Fibroblast of mammary gland (primary cell): ENCODE measurements around the gene SETD5.
A peak's percentile ranks its signal among the peaks of the same experiment; 100 is the strongest.

Source experiments
- DNase-seq: peaks from one replicate; pipeline ENCODE4 v3.0.0-alpha.2; 2010; ENCODE audit warnings: low read depth
- H3K4me3 ChIP-seq: 2 replicates; pipeline ENCODE4 v1.5.1; 2011; ENCODE audit warnings: low read depth, mild to moderate bottlenecking, low read length, moderate library complexity; ENCODE audit not compliant: control insufficient read depth
- CTCF ChIP-seq: conservative IDR thresholded peaks from 2 replicates; pipeline ENCODE4 v1.5.1; 2011; ENCODE audit warnings: low read depth, low read length, inconsistent platforms; ENCODE audit not compliant: control insufficient read depth, insufficient read depth

SETD5 gene

DNA sequence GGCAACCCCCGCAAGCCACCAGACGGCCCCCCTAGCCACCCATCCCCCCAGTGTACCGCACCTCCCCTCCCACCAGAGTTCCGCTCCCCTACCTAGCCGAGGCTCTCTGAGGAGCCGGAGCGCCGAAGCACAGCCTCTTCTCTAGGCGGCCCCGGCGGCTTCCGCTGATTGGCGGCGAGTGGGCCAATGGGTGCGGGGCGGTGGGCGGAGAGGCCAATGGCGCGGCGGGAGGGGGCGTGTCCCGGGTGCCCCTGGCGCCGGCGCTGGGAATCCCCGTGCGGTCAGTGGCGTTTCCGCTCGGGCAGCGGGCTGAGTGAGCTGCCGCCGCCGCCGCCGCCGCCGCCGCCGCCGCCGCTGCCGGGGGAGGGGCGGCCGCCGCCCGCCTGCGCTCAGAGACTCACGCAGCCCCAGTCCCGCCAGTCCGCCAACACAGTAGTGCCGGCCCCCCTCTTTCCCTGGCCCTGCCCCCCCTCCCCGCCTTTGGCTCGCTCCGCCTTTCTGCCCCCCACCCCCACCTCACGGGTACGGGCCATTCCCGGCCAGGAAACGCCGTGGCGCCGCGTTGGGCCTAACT lies at the start of gene SETD5:
Gene SETD5 (plus strand): TSS at position 284 of the 574 bp plus-strand sequence. CDS start 31,324 bp downstream, outside the sequence.
- peak; percentile 93 for DNase-seq
- H3K4me3 ChIP-seq, result peak within 1 kb of the TSS; percentile 96
- TF ChIP-seq CTCF, result no peak

GRCh38 chr3:9347887-9348286 lies 49.5 kb upstream of the SETD5 start:
- peak; percentile 87 for DNase-seq
- no peak overlapping the region for H3K4me3 ChIP-seq

GRCh38 chr3:9349321-9350117 lies 47.9 kb upstream of the SETD5 start:
- peak; percentile 90 for DNase-seq
- no peak overlapping the region for H3K4me3 ChIP-seq
- TF ChIP-seq CTCF, result no peak

More at GRCh38 chr3:9347887-9348286, 49.5 kb upstream of the SETD5 start:
- no peak for TF ChIP-seq CTCF

- no peak for DNase-seq
- no peak overlapping the region for H3K4me3 ChIP-seq
- no peak for TF ChIP-seq CTCF
Measured at GRCh38 chr3:9351709-9352126, 45.7 kb upstream of the SETD5 start.

DNA sequence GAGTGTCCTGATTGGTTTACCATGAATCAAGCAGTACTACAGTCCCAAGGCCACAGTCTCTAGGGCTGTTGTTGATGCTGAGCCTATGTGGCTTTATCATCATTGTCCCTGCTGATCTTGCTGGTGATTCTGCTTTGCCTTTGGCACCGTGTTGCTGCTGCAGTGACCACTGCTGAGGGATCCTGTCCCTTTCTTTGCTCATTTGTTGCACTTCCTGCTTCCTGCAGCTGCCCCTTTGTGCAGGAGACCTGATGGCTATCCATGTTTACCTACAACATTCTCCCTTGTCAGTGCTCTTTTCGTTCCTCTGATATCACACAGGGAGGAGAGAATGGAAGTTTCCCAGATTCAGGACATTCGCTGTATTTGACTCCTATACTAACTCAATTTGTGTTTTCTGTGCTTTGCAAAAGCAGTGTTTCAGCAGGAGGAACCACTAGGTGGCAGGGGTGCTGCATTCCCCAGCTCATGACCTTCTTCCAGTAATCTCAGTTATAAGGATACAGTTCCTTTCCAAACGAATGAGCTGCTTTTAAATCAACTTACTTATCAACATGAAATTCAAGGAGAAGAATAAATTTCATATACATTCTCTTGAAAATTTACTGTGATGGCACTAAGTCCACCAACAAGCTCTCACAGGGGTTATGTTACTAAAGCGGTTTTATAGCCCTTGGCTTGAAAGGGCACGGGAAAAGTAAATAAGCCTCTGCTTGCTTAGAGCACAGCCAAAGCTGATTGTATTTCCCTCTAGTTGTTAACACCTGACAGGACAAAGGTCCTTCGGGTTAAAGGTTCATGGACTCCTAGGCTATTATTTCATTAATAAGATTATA lies 44.3 kb upstream of the SETD5 start:
- DNase-seq, result peak; percentile 81
- no peak overlapping the region for H3K4me3 ChIP-seq
- TF ChIP-seq CTCF, result peak; percentile 94

- no peak overlapping the region for H3K4me3 ChIP-seq
- TF ChIP-seq CTCF, result no peak
- no peak for DNase-seq
Measured at GRCh38 chr3:9361691-9362388, 35.6 kb upstream of the SETD5 start.
